Dendritic cell treated with granulocyte-macrophage colony-stimulating factor and Interleukin-4, amounts not matched to agents 40 ng/mL and 50 ng/mL, for 4 days (primary cell): ENCODE results near the gene CACFD1.
"Not testable (repeated sequence)": the region's sequence is repeated elsewhere in the genome, so short reads cannot be mapped to it uniquely, and the experiment has no call there.

Experiments
- H3K27ac Mint-ChIP-seq: one replicate; pipeline ENCODE4 v1.8.0; 2022; ENCODE audit warnings: mild to moderate bottlenecking, mixed read lengths
- H3K27me3 Mint-ChIP-seq: one replicate; pipeline ENCODE4 v1.8.0; 2022; ENCODE audit warnings: mild to moderate bottlenecking, mixed read lengths
- H3K36me3 Mint-ChIP-seq: one replicate; pipeline ENCODE4 v1.8.0; 2022; ENCODE audit warnings: low read depth, mixed read lengths
- H3K4me1 Mint-ChIP-seq: one replicate; pipeline ENCODE4 v1.8.0; 2022; ENCODE audit warnings: low read depth, mixed read lengths
- H3K4me3 Mint-ChIP-seq: one replicate; pipeline ENCODE4 v1.8.0; 2022; ENCODE audit warnings: mild to moderate bottlenecking, moderate library complexity, mixed read lengths
- H3K9me3 Mint-ChIP-seq: one replicate; pipeline ENCODE4 v1.8.0; 2022; ENCODE audit warnings: mixed read lengths
- intact Hi-C: fragments of 100-400 bp; cut with micrococcal nuclease; formaldehyde crosslinking; loops from one replicate; pipeline ENCODE4 v1.15.0; 2022

CACFD1 gene

GRCh38 chr9:133451865-133452264, 7.9 kb upstream of the CACFD1 start:
- H3K27me3 Mint-ChIP-seq, intact Hi-C loops, H3K4me3 Mint-ChIP-seq, H3K9me3 Mint-ChIP-seq, H3K27ac Mint-ChIP-seq, H3K4me1 Mint-ChIP-seq, H3K36me3 Mint-ChIP-seq: not testable (repeated sequence)

- intact Hi-C loops, result no loop called here
- Mint-ChIP-seq H3K4me3 (no peak overlapping the region), H3K9me3 (no peaks in the 10 kb centered on the region), H3K4me1 (no peaks in the 10 kb centered on the region), H3K36me3 (no peaks in the 10 kb centered on the region), H3K27me3 (peaks cover 3% of the 10 kb centered on the region), H3K27ac (no peak overlapping the region)
Observed at GRCh38 chr9:133452562-133452961, 7.2 kb upstream of the CACFD1 start.

GRCh38 chr9:133453651-133454050, 6.1 kb upstream of the CACFD1 start:
- Mint-ChIP-seq H3K27me3 (peaks cover 3% of the 10 kb centered on the region), H3K4me3 (no peak overlapping the region), H3K4me1 (peaks cover 3% of the 10 kb centered on the region), H3K27ac (no peak overlapping the region), H3K9me3 (no peaks in the 10 kb centered on the region), H3K36me3 (no peaks in the 10 kb centered on the region)
- intact Hi-C loops, result no loop called here

GRCh38 chr9:133454325-133454724, 5.5 kb upstream of the CACFD1 start:
- intact Hi-C loops, result no loop called here
- Mint-ChIP-seq H3K4me3 (no peak overlapping the region), H3K27me3 (peaks cover 3% of the 10 kb centered on the region), H3K27ac (no peak overlapping the region), H3K36me3 (no peaks in the 10 kb centered on the region), H3K9me3 (no peaks in the 10 kb centered on the region), H3K4me1 (peaks cover 10% of the 10 kb centered on the region)

GRCh38 chr9:133454943-133455673, 4.7 kb upstream of the CACFD1 start:
- Mint-ChIP-seq H3K36me3 (peaks cover 5% of the 10 kb centered on the region), H3K9me3 (no peaks in the 10 kb centered on the region), H3K27ac (no peak overlapping the region), H3K4me1 (peaks cover 15% of the 10 kb centered on the region), H3K27me3 (peaks cover 5% of the 10 kb centered on the region), H3K4me3 (no peak overlapping the region)
- intact Hi-C loops, result loop anchor here (5.0 kb wide), 1 partner anchor 33 kb away; the partner anchor contains the start of gene ADAMTS13

GRCh38 chr9:133455936-133456335, 3.8 kb upstream of the CACFD1 start:
- intact Hi-C loops, result loop anchor here (5.0 kb wide), 1 partner anchor 34 kb away; the partner anchor contains the start of gene ADAMTS13
- Mint-ChIP-seq H3K27me3 (peaks cover 10% of the 10 kb centered on the region), H3K36me3 (peaks cover 6% of the 10 kb centered on the region), H3K27ac (no peak overlapping the region), H3K4me3 (no peak overlapping the region), H3K9me3 (no peaks in the 10 kb centered on the region), H3K4me1 (peaks cover 22% of the 10 kb centered on the region)

- intact Hi-C loops, result loop anchor here (5.0 kb wide), 1 partner anchor 34 kb away; the partner anchor contains the start of gene ADAMTS13
- no peaks in the 10 kb centered on the region for H3K9me3 Mint-ChIP-seq
- peaks cover 6% of the 10 kb centered on the region for H3K36me3 Mint-ChIP-seq
- H3K27me3 Mint-ChIP-seq, result peaks cover 15% of the 10 kb centered on the region
- H3K4me3 Mint-ChIP-seq, result no peak overlapping the region
- H3K4me1 Mint-ChIP-seq, result peaks cover 27% of the 10 kb centered on the region
- H3K27ac Mint-ChIP-seq, result no peak overlapping the region
Observed at GRCh38 chr9:133456409-133456808, 3.4 kb upstream of the CACFD1 start.

- no peak overlapping the region for H3K4me3 Mint-ChIP-seq
- no peaks in the 10 kb centered on the region for H3K9me3 Mint-ChIP-seq
- intact Hi-C loops, result loop anchor here (5.0 kb wide), 1 partner anchor 35 kb away; the partner anchor contains the start of gene ADAMTS13
- H3K36me3 Mint-ChIP-seq, result peaks cover 6% of the 10 kb centered on the region
- no peak overlapping the region for H3K27ac Mint-ChIP-seq
- peaks cover 23% of the 10 kb centered on the region for H3K27me3 Mint-ChIP-seq
- H3K4me1 Mint-ChIP-seq, result peaks cover 31% of the 10 kb centered on the region
Observed at GRCh38 chr9:133457233-133457632, 2.5 kb upstream of the CACFD1 start.

- Mint-ChIP-seq H3K27ac (no peak overlapping the region), H3K36me3 (peaks cover 6% of the 10 kb centered on the region), H3K9me3 (no peaks in the 10 kb centered on the region), H3K4me1 (peaks cover 35% of the 10 kb centered on the region), H3K27me3 (peaks cover 28% of the 10 kb centered on the region), H3K4me3 (no peak overlapping the region)
- intact Hi-C loops, result loop anchor here (2.0 to 5.0 kb wide), 2 partner anchors 21 to 35 kb away; partner anchors contain the start of genes ADAMTS13 and SLC2A6
Observed at GRCh38 chr9:133457748-133458147, 2.0 kb upstream of the CACFD1 start.

- no peaks in the 10 kb centered on the region for H3K9me3 Mint-ChIP-seq
- peak overlapping the region; percentile 91 for H3K27ac Mint-ChIP-seq
- H3K4me1 Mint-ChIP-seq, result peaks cover 42% of the 10 kb centered on the region
- H3K4me3 Mint-ChIP-seq, result peak overlapping the region; percentile 98
- H3K27me3 Mint-ChIP-seq, result peaks cover 33% of the 10 kb centered on the region
- H3K36me3 Mint-ChIP-seq, result peaks cover 6% of the 10 kb centered on the region
- intact Hi-C loops, result loop anchor here (2.0 to 5.0 kb wide), 2 partner anchors 20 to 36 kb away; partner anchors contain the start of genes ADAMTS13 and SLC2A6
Observed at GRCh38 chr9:133458643-133459312, 1.0 kb upstream of the CACFD1 start.

- peaks cover 6% of the 10 kb centered on the region for H3K36me3 Mint-ChIP-seq
- H3K27ac Mint-ChIP-seq, result peak overlapping the region; percentile 91
- H3K4me3 Mint-ChIP-seq, result peak overlapping the region; percentile 58
- intact Hi-C loops, result no loop called here
- peaks cover 58% of the 10 kb centered on the region for H3K4me1 Mint-ChIP-seq
- H3K27me3 Mint-ChIP-seq, result peaks cover 40% of the 10 kb centered on the region
- no peaks in the 10 kb centered on the region for H3K9me3 Mint-ChIP-seq
Observed at GRCh38 chr9:133460405-133461175, 812 bp downstream of the CACFD1 start.

GRCh38 chr9:133461975-133462374, 2.2 kb downstream of the CACFD1 start:
- H3K9me3 Mint-ChIP-seq, result no peaks in the 10 kb centered on the region
- no peak overlapping the region for H3K4me3 Mint-ChIP-seq
- peaks cover 37% of the 10 kb centered on the region for H3K27me3 Mint-ChIP-seq
- no peak overlapping the region for H3K27ac Mint-ChIP-seq
- peaks cover 6% of the 10 kb centered on the region for H3K36me3 Mint-ChIP-seq
- intact Hi-C loops, result no loop called here
- H3K4me1 Mint-ChIP-seq, result peaks cover 59% of the 10 kb centered on the region

GRCh38 chr9:133463234-133463863, 3.6 kb downstream of the CACFD1 start:
- intact Hi-C loops, result no loop called here
- Mint-ChIP-seq H3K9me3 (no peaks in the 10 kb centered on the region), H3K27ac (no peak overlapping the region), H3K4me1 (peaks cover 59% of the 10 kb centered on the region), H3K27me3 (peaks cover 37% of the 10 kb centered on the region), H3K36me3 (peaks cover 6% of the 10 kb centered on the region), H3K4me3 (no peak overlapping the region)
